DND-41 (cell line): ENCODE results near the gene RBP7.

Experiments
- ATAC-seq: fragments of 200-7000 bp; cut with Tn5 transposase; 3 replicates; pipeline ENCODE4 v1.9.1; 2021; ENCODE audit warnings: low read depth; ENCODE audit not compliant: insufficient read depth
- DNase-seq: peaks from one replicate; pipeline ENCODE4 v3.0.0-alpha.2; 2020
- H2AFZ ChIP-seq: 2 replicates; pipeline ENCODE4 v1.6.0; 2012; ENCODE audit warnings: low read depth, low read length
- H3K27ac ChIP-seq: 2 replicates; pipeline ENCODE4 v1.5.1; 2012; ENCODE audit warnings: low read length, inconsistent platforms
- H3K27me3 ChIP-seq: fragments of 200-600 bp; sonication (generic); 2 replicates; pipeline ENCODE4 v1.6.0; 2012; ENCODE audit warnings: low read length, mild to moderate bottlenecking, inconsistent platforms; ENCODE audit not compliant: insufficient read depth, poor library complexity
- H3K36me3 ChIP-seq: 2 replicates; pipeline ENCODE4 v1.5.1; 2012; ENCODE audit warnings: low read length, inconsistent platforms; ENCODE audit not compliant: insufficient read depth
- H3K4me1 ChIP-seq: 2 replicates; pipeline ENCODE4 v1.5.1; 2012; ENCODE audit warnings: mild to moderate bottlenecking, low read length; ENCODE audit not compliant: insufficient read depth
- H3K4me2 ChIP-seq: 2 replicates; pipeline ENCODE4 v1.6.0; 2012; ENCODE audit warnings: mild to moderate bottlenecking, moderate library complexity, low read length, inconsistent platforms; ENCODE audit not compliant: insufficient read depth
- H3K4me3 ChIP-seq, 2 experiments: fragments of 200-600 bp in 1 of 2; shearing (Covaris generic) in 1 of 2; 2 replicates each; pipeline ENCODE4 v1.5.1; 2012 to 2016; ENCODE audit warnings: inconsistent platforms in 2 of 2, low read length in 2 of 2, mild to moderate bottlenecking in 2 of 2, low read depth in 1 of 2, moderate library complexity in 1 of 2
- H3K79me2 ChIP-seq: 2 replicates; pipeline ENCODE4 v1.6.0; 2012; ENCODE audit warnings: low read length, inconsistent platforms; ENCODE audit not compliant: insufficient read depth
- H3K9ac ChIP-seq: 2 replicates; pipeline ENCODE4 v1.6.0; 2012; ENCODE audit warnings: low read depth, mild to moderate bottlenecking, inconsistent platforms, low read length, moderate library complexity
- H3K9me3 ChIP-seq: 2 replicates; pipeline ENCODE4 v1.5.1; 2012; ENCODE audit warnings: low read length, moderate library complexity, mild to moderate bottlenecking, inconsistent platforms; ENCODE audit not compliant: insufficient read depth, severe bottlenecking
- H4K20me1 ChIP-seq: 2 replicates; pipeline ENCODE4 v1.6.0; 2012; ENCODE audit warnings: low read length; ENCODE audit not compliant: insufficient read depth
- CTCF ChIP-seq: IDR thresholded peaks from 2 replicates; pipeline ENCODE4 v1.5.1; 2012; ENCODE audit warnings: borderline replicate concordance, low read length, moderate library complexity, mild to moderate bottlenecking; ENCODE audit not compliant: poor library complexity, severe bottlenecking; ENCODE audit errors: extremely low read depth
- EZH2 ChIP-seq: IDR thresholded peaks from 3 replicates; pipeline ENCODE4 v1.6.1; 2012; ENCODE audit warnings: borderline replicate concordance, low read depth, mild to moderate bottlenecking, moderate library complexity, low read length, inconsistent platforms; ENCODE audit not compliant: severe bottlenecking

The RBP7 gene

GRCh38 chr1:10054465-10054864 lies 57.4 kb downstream of the RBP7 start:
- Histone ChIP-seq H3K27me3 (no peaks in the 10 kb centered on the region), H3K27ac (no peak overlapping the region), H3K4me2 (no peak overlapping the region), H3K9ac (no peak overlapping the region), H3K36me3 (peaks cover 16% of the 10 kb centered on the region; the same call in 1 of the 2 replicates), H3K4me3 (no peak overlapping the region), H3K9me3 (no peaks in the 10 kb centered on the region), H3K79me2 (peaks cover 78% of the 10 kb centered on the region), H2AFZ (no peak overlapping the region), H4K20me1 (peaks cover 20% of the 10 kb centered on the region), H3K4me1 (no peaks in the 10 kb centered on the region)
- TF ChIP-seq CTCF (no peak), EZH2 (no peak)
- no peak for DNase-seq
- ATAC-seq, result no peak

GRCh38 chr1:10056599-10056987 lies 59.6 kb downstream of the RBP7 start:
- Histone ChIP-seq H3K27me3 (no peaks in the 10 kb centered on the region), H3K4me1 (no peaks in the 10 kb centered on the region), H3K9ac (no peak overlapping the region), H3K79me2 (peaks cover 78% of the 10 kb centered on the region), H3K9me3 (no peaks in the 10 kb centered on the region), H3K27ac (no peak overlapping the region), H3K4me3 (no peak overlapping the region), H3K4me2 (no peak overlapping the region), H2AFZ (no peak overlapping the region), H4K20me1 (peaks cover 20% of the 10 kb centered on the region), H3K36me3 (peaks cover 16% of the 10 kb centered on the region; the same call in 1 of the 2 replicates)
- DNase-seq (no peak), ATAC-seq (no peak; the same call in 2 of the 3 replicates)
- no peak for TF ChIP-seq EZH2
- TF ChIP-seq CTCF, result no peak

- TF ChIP-seq EZH2 (no peak), CTCF (no peak)
- H3K4me1 ChIP-seq, result no peaks in the 10 kb centered on the region
- H3K4me2 ChIP-seq, result no peak overlapping the region
- no peak overlapping the region for H3K9ac ChIP-seq
- no peak overlapping the region for H2AFZ ChIP-seq
- H3K27ac ChIP-seq, result no peak overlapping the region
- no peak overlapping the region for H3K4me3 ChIP-seq
- DNase-seq (no peak), ATAC-seq (no peak; the same call in 2 of the 3 replicates)
- H3K9me3 ChIP-seq, result no peaks in the 10 kb centered on the region
- H3K79me2 ChIP-seq, result peaks cover 77% of the 10 kb centered on the region
- peaks cover 18% of the 10 kb centered on the region for H4K20me1 ChIP-seq
- peaks cover 16% of the 10 kb centered on the region; the same call in 1 of the 2 replicates for H3K36me3 ChIP-seq
- H3K27me3 ChIP-seq, result no peaks in the 10 kb centered on the region
Observed at GRCh38 chr1:10057343-10057742, 60.3 kb downstream of the RBP7 start.

GRCh38 chr1:10057796-10058195 lies 60.8 kb downstream of the RBP7 start:
- H3K27ac ChIP-seq, result no peak overlapping the region
- DNase-seq (no peak), ATAC-seq (no peak)
- H3K4me2 ChIP-seq, result no peak overlapping the region
- no peak overlapping the region for H3K4me3 ChIP-seq
- no peaks in the 10 kb centered on the region for H3K27me3 ChIP-seq
- peaks cover 72% of the 10 kb centered on the region for H3K79me2 ChIP-seq
- peaks cover 16% of the 10 kb centered on the region; the same call in 1 of the 2 replicates for H3K36me3 ChIP-seq
- H3K4me1 ChIP-seq, result no peaks in the 10 kb centered on the region
- H2AFZ ChIP-seq, result no peak overlapping the region
- H3K9me3 ChIP-seq, result no peaks in the 10 kb centered on the region
- TF ChIP-seq CTCF (no peak), EZH2 (no peak)
- no peak overlapping the region for H3K9ac ChIP-seq
- H4K20me1 ChIP-seq, result peaks cover 14% of the 10 kb centered on the region
